ENCODE data around the gene TNFRSF9. TPM values are rescaled to one million over a fixed set of nuclear protein-coding genes. Genes with fewer than 3 reads are reported as not detected.

TNFRSF9 gene
- polyA plus RNA-seq, 1 donor, result 0.12 TPM

GRCh38 chr1:7869136-7869920, 71.3 kb downstream of the TNFRSF9 start:
- no peak for DNase-seq

GRCh38 chr1:7868070-7868780, 72.4 kb downstream of the TNFRSF9 start:
- DNase-seq, result no peak

GRCh38 chr1:7865978-7866377, 74.7 kb downstream of the TNFRSF9 start:
- no peak for DNase-seq

Other genes with a start within 250 kb of the TNFRSF9 start
- gene VAMP3, start 169.5 kb downstream of the TNFRSF9 start, polyA plus RNA-seq (ENCODE audit: insufficient read length), result 72.7 TPM
- 10.7 TPM for gene PER3, start 156.5 kb downstream of the TNFRSF9 start, polyA plus RNA-seq (ENCODE audit: insufficient read length)
- gene UTS2, start 87.8 kb downstream of the TNFRSF9 start, polyA plus RNA-seq (ENCODE audit: insufficient read length), result not detected
- gene PARK7, start 20.9 kb upstream of the TNFRSF9 start, polyA plus RNA-seq (ENCODE audit: insufficient read length), result 297 TPM
- gene ERRFI1, start 85.5 kb upstream of the TNFRSF9 start, polyA plus RNA-seq (ENCODE audit: insufficient read length), result 7.6 TPM

Data from hindlimb muscle (tissue), 1 donor.